A549 (cell line): ENCODE data around the gene OSBPL8. TPM values are rescaled to one million over a fixed set of nuclear protein-coding genes. Genes with fewer than 3 reads are reported as not detected.

Source experiments
- ATAC-seq, 2 experiments: fragments of 200-7000 bp in 1 of 2; fragments of >200 bp in 1 of 2; cut with Nextera tagmentation in 1 of 2; cut with Tn5 transposase in 1 of 2; 3 replicates each; pipeline versions ENCODE4 v1.8.0 to v1.9.1; 2018 to 2020; ENCODE audit warnings: mild to moderate bottlenecking in 1 of 2, moderate library complexity in 1 of 2
- CTCF ChIA-PET: fragments of 300-600 bp; sonication (Branson Sonifier 250); formaldehyde crosslinking; extraction: SDS; loops from one replicate; lab custom pipeline; 2021; ENCODE audit warnings: antibody characterized with exemption, inconsistent platforms; lab: Yijun Ruan, JAX
- POLR2A ChIA-PET: fragments of 350-600 bp; formaldehyde crosslinking; extraction: SDS; loops from one replicate; lab custom pipeline; 2021; ENCODE audit warnings: antibody characterized with exemption, inconsistent platforms; lab: Yijun Ruan, JAX
- DNase-seq, 2 experiments: peaks; one replicate each; pipeline versions ENCODE4 v3.0.0 to v3.0.0-alpha.2; 2011 to 2016; ENCODE audit warnings: low read depth in 1 of 2, low spot score in 1 of 2
- FAIRE-seq: peaks from 2 replicates; lab custom pipeline; 2011; peaks lifted over from hg19 to GRCh38; lab: Jason Lieb, UNC
- H3K27ac ChIP-seq, 2 experiments: fragments of >200 bp; sonication (Bioruptor Twin); formaldehyde crosslinking; 3 replicates each; pipeline ENCODE4 v1.5.1; 2016 to 2017
- H3K4me1 ChIP-seq: fragments of >200 bp; sonication (Bioruptor Twin); formaldehyde crosslinking; 3 replicates; pipeline ENCODE4 v1.6.1; 2016
- H3K4me2 ChIP-seq: fragments of >200 bp; sonication (Bioruptor Twin); formaldehyde crosslinking; 3 replicates; pipeline ENCODE4 v1.6.1; 2016
- H3K4me3 ChIP-seq: fragments of >200 bp; sonication (Bioruptor Twin); formaldehyde crosslinking; 3 replicates; pipeline ENCODE4 v1.5.1; 2016
- H3K9me3 ChIP-seq: fragments of >200 bp; sonication (Bioruptor Twin); formaldehyde crosslinking; 3 replicates; pipeline ENCODE4 v1.6.1; 2016
- CEBPB ChIP-seq, 2 experiments: fragments of >200 bp in 1 of 2; sonication (Bioruptor Twin) in 1 of 2; formaldehyde crosslinking in 1 of 2; IDR thresholded peaks; 2 replicates each; pipeline ENCODE4 v1.6.1; 2012 to 2016
- CHD4 ChIP-seq: fragments of 200-600 bp; sonication (generic); IDR thresholded peaks from 2 replicates; pipeline ENCODE4 v1.6.1; 2016; ENCODE audit warnings: antibody characterized with exemption, mild to moderate bottlenecking, borderline replicate concordance
- EHF ChIP-seq: fragments of 250-450 bp; sonication (Bioruptor Pico); IDR thresholded peaks from 2 replicates; pipeline ENCODE4 v1.5.0; 2020; ENCODE audit warnings: mild to moderate bottlenecking
- ESRRA ChIP-seq: fragments of 150-350 bp; IDR thresholded peaks from 2 replicates; pipeline ENCODE4 v1.6.1; 2014; ENCODE audit warnings: mild to moderate bottlenecking, low read length, borderline replicate concordance
- HDAC2 ChIP-seq: fragments of 200-600 bp; sonication (generic); IDR thresholded peaks from 2 replicates; pipeline ENCODE4 v1.6.1; 2016
- HOXB13 ChIP-seq: fragments of 250-450 bp; sonication (Bioruptor Pico); IDR thresholded peaks from 2 replicates; pipeline ENCODE4 v1.5.0; 2020; ENCODE audit warnings: low read depth, mild to moderate bottlenecking, moderate library complexity
- JUNB ChIP-seq: fragments of >200 bp; sonication (Bioruptor Twin); formaldehyde crosslinking; IDR thresholded peaks from 2 replicates; pipeline ENCODE4 v1.6.1; 2016
- MAX ChIP-seq: IDR thresholded peaks from 2 replicates; pipeline ENCODE4 v1.6.1; 2012
- MYC ChIP-seq: IDR thresholded peaks from 2 replicates; pipeline ENCODE4 v1.6.1; 2012; ENCODE audit warnings: mild to moderate bottlenecking, inconsistent platforms, low read length, improper control_type of control experiment, borderline replicate concordance
- RAD21 ChIP-seq, 2 experiments: fragments of >200 bp in 1 of 2; sonication (Bioruptor Twin) in 1 of 2; formaldehyde crosslinking in 1 of 2; IDR thresholded peaks in 1 of 2; conservative IDR thresholded peaks in 1 of 2; 2 replicates in 1 of 2; 3 replicates in 1 of 2; pipeline ENCODE4 v1.6.1; 2012 to 2018; ENCODE audit warnings: inconsistent platforms in 1 of 2
- RCOR1 ChIP-seq: fragments of 150-350 bp; IDR thresholded peaks from 2 replicates; pipeline ENCODE4 v1.6.1; 2014; ENCODE audit warnings: antibody characterized with exemption, low read length, low read depth
- RFX5 ChIP-seq: fragments of 450-650 bp; IDR thresholded peaks from 2 replicates; pipeline ENCODE4 v1.7.1; 2014; ENCODE audit warnings: antibody characterized with exemption, mild to moderate bottlenecking, moderate library complexity
- RNF2 ChIP-seq: fragments of 200-600 bp; sonication (generic); IDR thresholded peaks from 2 replicates; pipeline ENCODE4 v1.6.1; 2016; ENCODE audit warnings: low read depth, mild to moderate bottlenecking, antibody characterized with exemption, moderate library complexity, borderline replicate concordance
- SMC3 ChIP-seq: fragments of >200 bp; sonication (Bioruptor Twin); formaldehyde crosslinking; IDR thresholded peaks from 3 replicates; pipeline ENCODE4 v1.6.1; 2018; ENCODE audit warnings: inconsistent platforms
- TP53 ChIP-seq: fragments of 250-450 bp; sonication (Bioruptor Pico); IDR thresholded peaks from 2 replicates; pipeline ENCODE4 v1.5.0; 2021; ENCODE audit warnings: mild to moderate bottlenecking, moderate library complexity
- ZFP36 ChIP-seq: fragments of 450-650 bp; IDR thresholded peaks from 2 replicates; pipeline ENCODE4 v1.6.1; 2014; ENCODE audit warnings: borderline replicate concordance; ENCODE audit not compliant: partially characterized antibody
- ZSCAN20 ChIP-seq: fragments of 250-450 bp; sonication (Bioruptor Pico); IDR thresholded peaks from 2 replicates; pipeline ENCODE4 v1.8.0; 2022; ENCODE audit warnings: mild to moderate bottlenecking, moderate library complexity
- WGBS: methylation state at CpG from one replicate; pipeline ENCODE4 v1.1.6; 2017; ENCODE audit errors: missing lambda C conversion rate; 5-methylcytosine and 5-hydroxymethylcytosine counted together
- polyA plus RNA-seq, 4 experiments: library from polyadenylated mRNA; depleted of rRNA in 3 of 4; stranded (reverse); fragments of >200 nt; fragmentation: RNase III in 1 of 4; extraction: RNeasy Plus Mini Kit Qiagen cat#74134 plus additional on column Dnase treatment in 1 of 4; gene quantifications; 2 replicates in 3 of 4; 3 replicates in 1 of 4; pipeline ENCODE4 v1.2.3, GENCODE V29; 2011 to 2017
- TF ChIP-seq, protein P1 (sequence below): fragments of 250-450 bp; sonication (Bioruptor Pico); IDR thresholded peaks from 2 replicates; pipeline ENCODE4 v1.5.0; 2020; ENCODE audit warnings: low read depth, mild to moderate bottlenecking, moderate library complexity
- TF ChIP-seq, protein P2 (sequence below): fragments of 200-600 bp; sonication (generic); IDR thresholded peaks from 2 replicates; pipeline ENCODE4 v1.6.1; 2016; ENCODE audit warnings: antibody characterized with exemption, mild to moderate bottlenecking, moderate library complexity
- TF ChIP-seq, protein P3 (sequence below): IDR thresholded peaks from 2 replicates; pipeline ENCODE4 v1.6.1; 2012; ENCODE audit warnings: low read depth, borderline replicate concordance
- TF ChIP-seq, protein P4 (sequence below): fragments of >200 bp; sonication (Bioruptor Twin); formaldehyde crosslinking; IDR thresholded peaks from 3 replicates; pipeline ENCODE4 v1.5.1; 2016

OSBPL8 gene
- polyA plus RNA-seq, 2 of the 4 experiments (the other 2 are of a cell fraction): 15.4 to 43.2 TPM

GRCh38 chr12:76588881-76589565, 29.5 kb upstream of the OSBPL8 start:
- FAIRE-seq: peak; percentile 7
- ChIA-PET CTCF (interaction anchor here (1.0 to 6.5 kb wide), 5 partner anchors 11 to 1254 kb away, joined by 3 to 59 read pairs (median 4); partner anchors contain the start of genes GLIPR1L1 and OSBPL8), POLR2A (no interaction called here)
- no peak overlapping the region for H3K4me3 ChIP-seq
- H3K27ac ChIP-seq: no peak overlapping the region
- no peak for ATAC-seq
- H3K4me1 ChIP-seq: no peaks in the 10 kb centered on the region
- no peak overlapping the region for H3K4me2 ChIP-seq
- DNase-seq: no peak
- H3K9me3 ChIP-seq: no peaks in the 10 kb centered on the region
- TF ChIP-seq CHD4 (no peak), TP53 (CRISPR knock-in tag) (no peak), CEBPB (IDR thresholded peaks at IDR 0.05) (peak in 1 of 2 experiments; percentile 14; a peak in 1 of 4 replicates)

DNA sequence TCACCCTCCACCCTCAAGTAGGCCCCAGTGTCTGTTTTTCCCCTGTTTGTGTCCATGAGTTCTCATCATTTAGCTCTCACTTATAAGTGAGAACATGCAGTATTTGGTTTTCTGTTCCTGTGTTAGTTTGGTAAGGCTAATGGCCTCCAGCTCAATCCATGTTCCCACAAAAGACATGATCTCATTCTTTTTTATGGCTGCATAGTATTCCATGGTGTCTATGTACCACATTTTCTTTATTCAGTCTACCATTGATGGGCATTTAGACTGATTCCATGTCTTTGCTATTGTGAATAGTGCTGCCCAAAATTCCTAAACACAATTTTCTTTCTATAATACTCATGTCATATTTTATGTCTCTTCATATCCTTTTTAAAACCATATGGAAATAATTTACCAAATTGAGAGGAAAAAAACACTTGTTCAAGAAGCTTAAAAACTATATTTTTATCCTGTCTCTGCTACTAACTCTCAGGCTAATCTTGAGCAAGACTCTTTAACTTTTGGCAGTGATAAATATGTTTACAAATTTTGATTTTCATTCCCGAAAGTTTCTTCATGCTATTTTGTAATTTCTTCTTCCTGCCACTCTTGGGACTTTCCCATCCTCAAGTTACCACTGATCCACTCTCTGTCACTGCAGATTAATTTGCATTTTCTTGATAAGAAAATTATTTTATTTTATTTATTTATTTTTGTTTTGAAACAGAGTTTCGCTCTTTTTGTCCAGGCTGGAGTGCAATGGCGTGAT, 28.0 kb upstream of the OSBPL8 start:
- no peaks in the 10 kb centered on the region for H3K9me3 ChIP-seq
- ChIA-PET POLR2A (interaction anchor here (1.4 kb wide), 1 partner anchor 239 kb away, joined by 5 read pairs; the partner anchor contains the start of gene BBS10), CTCF (interaction anchor here (1.0 to 6.5 kb wide), 8 partner anchors 13 to 1253 kb away, joined by 3 to 59 read pairs (median 4); partner anchors contain the start of genes GLIPR1L1 and OSBPL8)
- no peak overlapping the region for H3K4me3 ChIP-seq
- no peak overlapping the region for H3K4me2 ChIP-seq
- FAIRE-seq: no peak
- ATAC-seq: no peak
- no peak overlapping the region for H3K27ac ChIP-seq
- DNase-seq: no peak
- 0 out of 3 replicates have a peak, but pooled peaks cover 3% of the 10 kb centered on the region for H3K4me1 ChIP-seq
- 95% methylated on average over 3 of the region's 3 CpGs for WGBS
- TF ChIP-seq RNF2 (no peak), RAD21 (conservative IDR thresholded peaks at IDR 0.05 in 1 of 2, IDR thresholded peaks at IDR 0.05 in 1 of 2) (no peak), MYC (no peak), ZFP36 (no peak), RCOR1 (no peak)

- DNase-seq: peak in 1 of 2 experiments; percentile 57
- ChIA-PET CTCF (interaction anchor here (0.6 to 6.5 kb wide), 16 partner anchors 8 to 1898 kb away, joined by 3 to 59 read pairs (median 3); partner anchors contain the start of genes KRR1 and OSBPL8), POLR2A (interaction anchor here (1.4 kb wide), 1 partner anchor 239 kb away, joined by 5 read pairs; the partner anchor contains the start of gene BBS10)
- H3K4me1 ChIP-seq: 0 out of 3 replicates have a peak, but pooled peaks cover 3% of the 10 kb centered on the region
- H3K4me2 ChIP-seq: no peak overlapping the region
- H3K4me3 ChIP-seq: no peak overlapping the region
- peak; percentile 54 to 78; a peak in 3 of 6 replicates for ATAC-seq
- peak; percentile 32 for FAIRE-seq
- no peaks in the 10 kb centered on the region for H3K9me3 ChIP-seq
- 10% methylated on average over 3 of the region's 3 CpGs for WGBS
- H3K27ac ChIP-seq: no peak overlapping the region
- TF ChIP-seq, protein P1, sequence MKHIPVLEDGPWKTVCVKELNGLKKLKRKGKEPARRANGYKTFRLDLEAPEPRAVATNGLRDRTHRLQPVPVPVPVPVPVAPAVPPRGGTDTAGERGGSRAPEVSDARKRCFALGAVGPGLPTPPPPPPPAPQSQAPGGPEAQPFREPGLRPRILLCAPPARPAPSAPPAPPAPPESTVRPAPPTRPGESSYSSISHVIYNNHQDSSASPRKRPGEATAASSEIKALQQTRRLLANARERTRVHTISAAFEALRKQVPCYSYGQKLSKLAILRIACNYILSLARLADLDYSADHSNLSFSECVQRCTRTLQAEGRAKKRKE (CRISPR knock-in tag): no peak
- no peak for TF ChIP-seq JUNB
- TF ChIP-seq SMC3: peak; percentile 68
- no peak for TF ChIP-seq RCOR1
- TF ChIP-seq MAX: no peak
- TF ChIP-seq ZSCAN20 (CRISPR knock-in tag): no peak
- TF ChIP-seq HDAC2: no peak
- TF ChIP-seq, protein P2, sequence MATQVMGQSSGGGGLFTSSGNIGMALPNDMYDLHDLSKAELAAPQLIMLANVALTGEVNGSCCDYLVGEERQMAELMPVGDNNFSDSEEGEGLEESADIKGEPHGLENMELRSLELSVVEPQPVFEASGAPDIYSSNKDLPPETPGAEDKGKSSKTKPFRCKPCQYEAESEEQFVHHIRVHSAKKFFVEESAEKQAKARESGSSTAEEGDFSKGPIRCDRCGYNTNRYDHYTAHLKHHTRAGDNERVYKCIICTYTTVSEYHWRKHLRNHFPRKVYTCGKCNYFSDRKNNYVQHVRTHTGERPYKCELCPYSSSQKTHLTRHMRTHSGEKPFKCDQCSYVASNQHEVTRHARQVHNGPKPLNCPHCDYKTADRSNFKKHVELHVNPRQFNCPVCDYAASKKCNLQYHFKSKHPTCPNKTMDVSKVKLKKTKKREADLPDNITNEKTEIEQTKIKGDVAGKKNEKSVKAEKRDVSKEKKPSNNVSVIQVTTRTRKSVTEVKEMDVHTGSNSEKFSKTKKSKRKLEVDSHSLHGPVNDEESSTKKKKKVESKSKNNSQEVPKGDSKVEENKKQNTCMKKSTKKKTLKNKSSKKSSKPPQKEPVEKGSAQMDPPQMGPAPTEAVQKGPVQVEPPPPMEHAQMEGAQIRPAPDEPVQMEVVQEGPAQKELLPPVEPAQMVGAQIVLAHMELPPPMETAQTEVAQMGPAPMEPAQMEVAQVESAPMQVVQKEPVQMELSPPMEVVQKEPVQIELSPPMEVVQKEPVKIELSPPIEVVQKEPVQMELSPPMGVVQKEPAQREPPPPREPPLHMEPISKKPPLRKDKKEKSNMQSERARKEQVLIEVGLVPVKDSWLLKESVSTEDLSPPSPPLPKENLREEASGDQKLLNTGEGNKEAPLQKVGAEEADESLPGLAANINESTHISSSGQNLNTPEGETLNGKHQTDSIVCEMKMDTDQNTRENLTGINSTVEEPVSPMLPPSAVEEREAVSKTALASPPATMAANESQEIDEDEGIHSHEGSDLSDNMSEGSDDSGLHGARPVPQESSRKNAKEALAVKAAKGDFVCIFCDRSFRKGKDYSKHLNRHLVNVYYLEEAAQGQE: no peak
- TF ChIP-seq EHF (CRISPR knock-in tag): no peak
- no peak for TF ChIP-seq ESRRA
- no peak for TF ChIP-seq HOXB13 (CRISPR knock-in tag)
- TF ChIP-seq RAD21 (conservative IDR thresholded peaks at IDR 0.05 in 1 of 2, IDR thresholded peaks at IDR 0.05 in 1 of 2): peak; percentile 76 to 83
- TF ChIP-seq, protein P3, sequence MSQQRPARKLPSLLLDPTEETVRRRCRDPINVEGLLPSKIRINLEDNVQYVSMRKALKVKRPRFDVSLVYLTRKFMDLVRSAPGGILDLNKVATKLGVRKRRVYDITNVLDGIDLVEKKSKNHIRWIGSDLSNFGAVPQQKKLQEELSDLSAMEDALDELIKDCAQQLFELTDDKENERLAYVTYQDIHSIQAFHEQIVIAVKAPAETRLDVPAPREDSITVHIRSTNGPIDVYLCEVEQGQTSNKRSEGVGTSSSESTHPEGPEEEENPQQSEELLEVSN: no peak
- TF ChIP-seq, protein P4, sequence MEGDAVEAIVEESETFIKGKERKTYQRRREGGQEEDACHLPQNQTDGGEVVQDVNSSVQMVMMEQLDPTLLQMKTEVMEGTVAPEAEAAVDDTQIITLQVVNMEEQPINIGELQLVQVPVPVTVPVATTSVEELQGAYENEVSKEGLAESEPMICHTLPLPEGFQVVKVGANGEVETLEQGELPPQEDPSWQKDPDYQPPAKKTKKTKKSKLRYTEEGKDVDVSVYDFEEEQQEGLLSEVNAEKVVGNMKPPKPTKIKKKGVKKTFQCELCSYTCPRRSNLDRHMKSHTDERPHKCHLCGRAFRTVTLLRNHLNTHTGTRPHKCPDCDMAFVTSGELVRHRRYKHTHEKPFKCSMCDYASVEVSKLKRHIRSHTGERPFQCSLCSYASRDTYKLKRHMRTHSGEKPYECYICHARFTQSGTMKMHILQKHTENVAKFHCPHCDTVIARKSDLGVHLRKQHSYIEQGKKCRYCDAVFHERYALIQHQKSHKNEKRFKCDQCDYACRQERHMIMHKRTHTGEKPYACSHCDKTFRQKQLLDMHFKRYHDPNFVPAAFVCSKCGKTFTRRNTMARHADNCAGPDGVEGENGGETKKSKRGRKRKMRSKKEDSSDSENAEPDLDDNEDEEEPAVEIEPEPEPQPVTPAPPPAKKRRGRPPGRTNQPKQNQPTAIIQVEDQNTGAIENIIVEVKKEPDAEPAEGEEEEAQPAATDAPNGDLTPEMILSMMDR: peak; percentile 80
- no peak for TF ChIP-seq RNF2
- no peak for TF ChIP-seq RFX5
- TF ChIP-seq CEBPB (IDR thresholded peaks at IDR 0.05): no peak
These were observed 27.3 kb upstream of the OSBPL8 start for GRCh38 chr12:76586764-76587395.
